DND-41 (cell line): ENCODE data around the gene COL4A5.

ENCODE experiments used
- CTCF ChIP-seq: IDR thresholded peaks from 2 replicates; pipeline ENCODE4 v1.5.1; 2012; ENCODE audit warnings: borderline replicate concordance, low read length, moderate library complexity, mild to moderate bottlenecking; ENCODE audit not compliant: poor library complexity, severe bottlenecking; ENCODE audit errors: extremely low read depth
- EZH2 ChIP-seq: IDR thresholded peaks from 3 replicates; pipeline ENCODE4 v1.6.1; 2012; ENCODE audit warnings: borderline replicate concordance, low read depth, mild to moderate bottlenecking, moderate library complexity, low read length, inconsistent platforms; ENCODE audit not compliant: severe bottlenecking

- TF ChIP-seq CTCF (no peak), EZH2 (no peak)
These were observed 298.1 kb downstream of the COL4A5 start for GRCh38 chrX:108737754-108738153.
